GM23248 (cell line): ENCODE results near the gene LGALS12.

Experiments
- EZH2 ChIP-seq: fragments of 200-600 bp; sonication (generic); IDR thresholded peaks from 2 replicates; pipeline ENCODE4 v1.6.1; 2018; ENCODE audit warnings: antibody characterized with exemption, mild to moderate bottlenecking; ENCODE audit not compliant: insufficient read depth, poor library complexity, severe bottlenecking
- EZH2phosphoT487 ChIP-seq: fragments of 200-600 bp; sonication (generic); IDR thresholded peaks from 2 replicates; pipeline ENCODE4 v1.6.1; 2018; ENCODE audit warnings: antibody characterized with exemption, moderate library complexity, mild to moderate bottlenecking, low read depth; ENCODE audit not compliant: insufficient read depth

GRCh38 chr11:63537293-63538101, 31.6 kb downstream of the LGALS12 start:
- no peak for TF ChIP-seq EZH2
- no peak for TF ChIP-seq EZH2phosphoT487
